Measurements from ENCODE around the gene MYO15B. TPM values are rescaled to one million over a fixed set of nuclear protein-coding genes. Genes with fewer than 3 reads are reported as not detected.

MYO15B gene
- total and polyA plus RNA-seq, 8 donors = 67.7 to 515 (median 150) TPM

DNA sequence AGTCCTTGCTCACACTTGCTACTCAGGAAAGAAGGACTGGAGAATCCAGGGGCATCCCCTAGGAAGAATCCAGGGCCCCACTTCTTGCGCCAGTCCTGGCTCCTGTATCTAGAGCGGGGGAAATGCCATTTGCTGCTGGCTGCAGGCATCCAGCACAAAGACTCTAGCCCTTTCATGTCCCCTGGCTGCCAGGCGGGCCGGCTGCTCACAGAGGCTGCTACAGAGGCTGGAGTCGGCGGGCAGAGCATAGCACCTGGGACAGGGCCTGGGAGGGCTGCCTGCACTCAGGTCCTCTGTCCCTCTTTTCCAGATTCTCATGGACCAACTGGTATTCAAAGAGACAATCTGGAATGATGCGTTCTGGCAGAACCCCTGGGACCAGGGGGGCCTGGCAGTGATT, 59.5 kb downstream of the MYO15B start:
- DNase-seq = peak in 1 of 2 donors; percentile 58
- intact Hi-C loops (cut with DNase I; ENCODE audit: low total_unique reads) = no loop called here
- WGBS, 5 donors = 28 to 74% (median 67%) methylated on average over 7 of the region's 7 CpGs
- Histone ChIP-seq H3K36me3 (peaks cover 24 to 50% (median 45%) of the 10 kb centered on the region in 4 donors), H3K9me3 (no peaks in the 10 kb centered on the region), H3K4me1 (peaks cover 36 to 51% (median 48%) of the 10 kb centered on the region in 4 donors), H3K27me3 (no peaks in the 10 kb centered on the region), H3K27ac (peak overlapping the region; percentile 88 to 96 (median 92)), H3K4me3 (peak overlapping the region in 2 of 4 donors; percentile 1 to 33)
- no peak for TF ChIP-seq POLR2A (IDR thresholded peaks at IDR 0.05)
- TF ChIP-seq, protein P1, sequence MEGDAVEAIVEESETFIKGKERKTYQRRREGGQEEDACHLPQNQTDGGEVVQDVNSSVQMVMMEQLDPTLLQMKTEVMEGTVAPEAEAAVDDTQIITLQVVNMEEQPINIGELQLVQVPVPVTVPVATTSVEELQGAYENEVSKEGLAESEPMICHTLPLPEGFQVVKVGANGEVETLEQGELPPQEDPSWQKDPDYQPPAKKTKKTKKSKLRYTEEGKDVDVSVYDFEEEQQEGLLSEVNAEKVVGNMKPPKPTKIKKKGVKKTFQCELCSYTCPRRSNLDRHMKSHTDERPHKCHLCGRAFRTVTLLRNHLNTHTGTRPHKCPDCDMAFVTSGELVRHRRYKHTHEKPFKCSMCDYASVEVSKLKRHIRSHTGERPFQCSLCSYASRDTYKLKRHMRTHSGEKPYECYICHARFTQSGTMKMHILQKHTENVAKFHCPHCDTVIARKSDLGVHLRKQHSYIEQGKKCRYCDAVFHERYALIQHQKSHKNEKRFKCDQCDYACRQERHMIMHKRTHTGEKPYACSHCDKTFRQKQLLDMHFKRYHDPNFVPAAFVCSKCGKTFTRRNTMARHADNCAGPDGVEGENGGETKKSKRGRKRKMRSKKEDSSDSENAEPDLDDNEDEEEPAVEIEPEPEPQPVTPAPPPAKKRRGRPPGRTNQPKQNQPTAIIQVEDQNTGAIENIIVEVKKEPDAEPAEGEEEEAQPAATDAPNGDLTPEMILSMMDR (IDR thresholded peaks at IDR 0.05) = no peak
- TF ChIP-seq EP300 (IDR thresholded peaks at IDR 0.05) = no peak
- no peak for TF ChIP-seq POLR2AphosphoS5 (IDR thresholded peaks at IDR 0.05)

DNA sequence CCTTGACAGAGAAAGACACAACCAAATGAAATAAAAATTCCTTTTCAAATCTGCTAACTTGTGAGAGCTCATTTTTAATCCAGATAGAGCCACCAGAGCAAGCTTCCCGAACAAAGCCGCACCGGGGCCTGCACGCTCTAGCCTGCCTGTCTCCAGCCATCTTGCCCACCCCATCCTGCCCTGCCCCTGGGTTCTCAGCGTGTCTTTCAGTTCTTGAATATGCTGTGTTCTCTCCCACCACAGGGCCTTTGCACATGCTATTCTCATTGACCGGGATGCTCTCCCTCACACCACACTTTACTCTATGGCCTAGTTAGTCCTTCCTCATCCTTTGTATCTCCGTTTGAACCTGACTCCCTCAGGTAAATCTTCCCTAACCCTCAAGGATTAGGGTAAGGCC, 60.3 kb downstream of the MYO15B start:
- intact Hi-C loops (cut with DNase I; ENCODE audit: low total_unique reads) = no loop called here
- TF ChIP-seq POLR2AphosphoS5 (IDR thresholded peaks at IDR 0.05) = no peak
- H3K27ac ChIP-seq = peak overlapping the region; percentile 41 to 96 (median 91)
- DNase-seq = no peak
- no peak overlapping the region for H3K4me3 ChIP-seq
- H3K4me1 ChIP-seq = peaks cover 27 to 45% (median 43%) of the 10 kb centered on the region in 4 donors
- WGBS, 5 donors = 95 to 97% (median 97%) methylated on average over 7 of the region's 7 CpGs
- H3K36me3 ChIP-seq = peaks cover 24 to 57% (median 53%) of the 10 kb centered on the region in 4 donors
- H3K9me3 ChIP-seq = no peaks in the 10 kb centered on the region
- no peaks in the 10 kb centered on the region for H3K27me3 ChIP-seq

DNA sequence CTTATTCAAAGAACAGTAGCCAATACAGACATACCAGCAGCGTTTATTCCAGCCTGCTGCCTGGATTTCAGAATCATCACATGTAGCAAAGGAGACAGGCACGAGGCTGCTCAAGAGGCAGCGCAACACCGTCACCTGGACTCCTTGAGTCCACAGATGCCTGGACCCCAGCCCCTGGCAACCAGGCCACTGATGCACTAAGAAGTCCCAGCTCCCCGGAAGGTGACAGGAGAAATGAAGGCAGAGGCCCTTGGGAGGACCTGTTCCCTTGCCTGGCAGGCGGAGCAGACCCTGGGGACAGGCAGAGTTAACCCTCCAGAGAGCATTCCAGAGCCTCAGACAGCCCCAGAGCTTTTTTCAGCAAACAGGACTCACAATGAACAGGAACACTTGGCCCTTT, 62.1 kb downstream of the MYO15B start:
- TF ChIP-seq POLR2A (IDR thresholded peaks at IDR 0.05) (no peak), POLR2AphosphoS5 (IDR thresholded peaks at IDR 0.05) (no peak), EP300 (IDR thresholded peaks at IDR 0.05) (no peak)
- TF ChIP-seq, protein P1 (IDR thresholded peaks at IDR 0.05) = no peak
- H3K36me3 ChIP-seq = peaks cover 24 to 69% (median 65%) of the 10 kb centered on the region in 4 donors
- WGBS, 5 donors = 80 to 91% (median 90%) methylated on average over 6 of the region's 6 CpGs

DNA sequence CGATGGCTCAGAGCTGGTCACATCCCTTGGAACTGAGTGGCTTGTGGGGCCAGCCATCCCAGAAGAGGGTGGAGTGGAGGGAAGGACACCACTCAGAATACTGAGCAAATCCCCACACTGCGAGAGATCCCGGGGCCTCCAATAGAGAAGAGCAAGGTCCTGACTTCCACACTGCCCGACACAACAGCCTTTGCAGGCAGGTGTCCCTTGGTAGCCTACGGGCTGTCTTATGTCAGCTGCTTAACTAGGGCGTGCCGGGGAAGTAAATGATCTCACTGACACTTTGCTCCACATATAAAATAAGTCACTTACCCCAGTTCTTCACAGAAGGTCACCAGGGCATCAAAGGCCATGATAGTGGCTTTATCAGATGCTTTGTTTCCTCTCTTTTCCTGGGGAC, 63.3 kb downstream of the MYO15B start:
- WGBS, 5 donors = 87 to 93% (median 92%) methylated on average over 7 of the region's 7 CpGs
- Histone ChIP-seq H3K27me3 (no peaks in the 10 kb centered on the region), H3K4me1 (peaks cover 16 to 26% (median 17%) of the 10 kb centered on the region in 4 donors), H3K27ac (no peak overlapping the region), H3K9me3 (no peaks in the 10 kb centered on the region), H3K4me3 (no peak overlapping the region), H3K36me3 (peaks cover 24 to 81% (median 77%) of the 10 kb centered on the region in 4 donors)
- DNase-seq = no peak
- TF ChIP-seq POLR2A (IDR thresholded peaks at IDR 0.05) (no peak), POLR2AphosphoS5 (IDR thresholded peaks at IDR 0.05) (no peak), EP300 (IDR thresholded peaks at IDR 0.05) (no peak)
- TF ChIP-seq, protein P1 (IDR thresholded peaks at IDR 0.05) = no peak
- intact Hi-C loops (cut with DNase I; ENCODE audit: low total_unique reads) = no loop called here

More for the DNA sequence above, 62.1 kb downstream of the MYO15B start:
- H3K4me3 ChIP-seq = no peak overlapping the region
- intact Hi-C loops (cut with DNase I; ENCODE audit: low total_unique reads) = no loop called here
- H3K27ac ChIP-seq = no peak overlapping the region
- DNase-seq = no peak
- H3K4me1 ChIP-seq = peaks cover 19 to 31% (median 27%) of the 10 kb centered on the region in 4 donors
- no peaks in the 10 kb centered on the region for H3K27me3 ChIP-seq
- H3K9me3 ChIP-seq = no peaks in the 10 kb centered on the region

DNA sequence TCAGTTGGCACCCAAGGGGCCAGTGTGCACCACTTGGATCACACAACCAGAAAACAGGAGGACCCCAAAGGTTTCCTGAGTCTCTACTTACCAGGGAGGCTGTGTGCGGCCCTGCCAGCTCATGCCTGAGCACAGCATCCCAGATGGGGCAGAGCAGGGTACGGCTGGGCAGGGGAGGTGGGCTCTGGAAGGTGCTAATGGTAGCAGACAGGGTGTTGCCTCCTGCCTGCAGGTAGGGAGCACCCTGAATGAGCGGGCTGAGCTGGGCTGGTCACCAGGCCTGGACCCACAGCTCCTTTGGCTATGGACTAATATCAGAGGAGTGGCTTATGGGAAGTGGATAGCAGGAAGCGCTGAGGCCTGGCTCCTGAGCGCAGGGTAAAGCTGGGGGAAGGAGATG, 64.7 kb downstream of the MYO15B start:
- Histone ChIP-seq H3K4me1 (peaks cover 1 to 13% (median 4%) of the 10 kb centered on the region in 4 donors), H3K27ac (no peak overlapping the region), H3K9me3 (no peaks in the 10 kb centered on the region), H3K4me3 (no peak overlapping the region), H3K27me3 (no peaks in the 10 kb centered on the region), H3K36me3 (peaks cover 24 to 95% (median 84%) of the 10 kb centered on the region in 4 donors)
- TF ChIP-seq, protein P1 (IDR thresholded peaks at IDR 0.05) = no peak
- TF ChIP-seq POLR2A (IDR thresholded peaks at IDR 0.05) = no peak
- no peak for TF ChIP-seq POLR2AphosphoS5 (IDR thresholded peaks at IDR 0.05)
- TF ChIP-seq EP300 (IDR thresholded peaks at IDR 0.05) = no peak
- intact Hi-C loops (cut with DNase I; ENCODE audit: low total_unique reads) = no loop called here
- WGBS, 5 donors = 86 to 95% (median 92%) methylated on average over 5 of the region's 5 CpGs
- no peak for DNase-seq

Data from stomach (tissue), 9 donors.